ENCODE measurements around the gene RNF152. TPM values are rescaled to one million over a fixed set of nuclear protein-coding genes. Genes with fewer than 3 reads are reported as not detected.

Gene RNF152
- total and polyA plus RNA-seq, 2 of the 4 experiments (the other 2 are of a cell fraction), result 7.5 to 18.5 TPM

DNA sequence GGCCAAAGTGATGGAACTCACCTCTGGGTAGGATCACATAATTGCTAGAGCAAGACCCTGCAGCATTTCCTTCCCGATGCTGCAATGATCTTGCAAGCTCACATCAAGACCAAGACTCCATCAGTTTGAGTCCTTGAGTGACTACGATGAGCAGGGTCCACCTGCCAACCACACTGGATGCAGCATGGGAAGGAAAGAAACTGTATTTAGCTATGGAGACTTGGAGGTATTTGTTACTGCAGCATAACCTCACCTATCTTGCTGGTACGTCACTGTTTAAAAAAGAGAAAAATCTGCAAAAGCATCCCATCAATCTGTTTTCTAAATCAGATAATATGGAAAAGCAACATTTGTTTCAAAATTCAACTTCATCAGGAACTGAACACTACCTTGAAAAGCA is 2.5 kb downstream of the RNF152 start:
- Histone ChIP-seq H3K14ac (replicated peaks; ENCODE audit: low read depth, low read length) (no peak overlapping the region), H2BK20ac (ENCODE audit: low read depth, low read length) (no peak overlapping the region), H3K4me2 (ENCODE audit: low read depth, low read length) (no peak overlapping the region), H3K27ac (ENCODE audit: insufficient read depth, low read length) (no peak overlapping the region), H2AK9ac (replicated peaks; ENCODE audit: low read depth, low read length, poor library complexity) (no peak overlapping the region), H3K56ac (ENCODE audit: extremely low read depth, insufficient read depth, low read length) (no peak overlapping the region), H2AFZ (replicated peaks; ENCODE audit: low read length, poor library complexity) (no peak overlapping the region), H3K23ac (ENCODE audit: low read depth, low read length) (no peak overlapping the region; the same call in 1 of the 2 replicates), H3K79me1 (ENCODE audit: low read depth in 1 of 2, low read length in 2 of 2) (peaks cover 19 to 58% of the 10 kb centered on the region in 2 experiments), H2BK15ac (ENCODE audit: low read depth, low read length) (no peak overlapping the region), H3K9me1 (ENCODE audit: insufficient read depth, low read length) (no peaks in the 10 kb centered on the region; the same call in 1 of the 2 replicates), H2AK5ac (ENCODE audit: low read depth, low read length) (no peak overlapping the region), H4K5ac (ENCODE audit: low read depth, low read length) (no peak overlapping the region), H3K4ac (ENCODE audit: low read depth, low read length) (no peak overlapping the region), H3K4me3 (ENCODE audit: insufficient read depth, low read depth, low read length) (no peak overlapping the region), H4K91ac (ENCODE audit: insufficient read depth, low read depth, low read length) (no peak overlapping the region), H3K27me3 (ENCODE audit: control insufficient read depth, insufficient read depth, low read length) (no peaks in the 10 kb centered on the region), H3K9me3 (ENCODE audit: control insufficient read depth, insufficient read depth, low read length) (no peaks in the 10 kb centered on the region), H3K4me1 (ENCODE audit: control insufficient read depth, insufficient read depth, low read length) (peaks cover 6% of the 10 kb centered on the region), H4K20me1 (ENCODE audit: insufficient read depth, low read length) (peaks cover 3% of the 10 kb centered on the region), H2BK120ac (ENCODE audit: low read depth, low read length) (no peak overlapping the region), H3K18ac (ENCODE audit: low read depth, low read length) (no peak overlapping the region), H3K36me3 (ENCODE audit: control insufficient read depth, insufficient read depth, low read length) (peaks cover 19% of the 10 kb centered on the region), H3K9ac (ENCODE audit: low read depth, low read length) (no peak overlapping the region), H4K8ac (ENCODE audit: low read depth in 2 of 2, low read length in 2 of 2) (no peak overlapping the region), H2BK5ac (ENCODE audit: low read depth, low read length, poor library complexity, severe bottlenecking) (no peak overlapping the region)
- dilution Hi-C loops (cut with HindIII; ENCODE audit: low sequenced_read_pairs, unreplicated experiment), result no loop called here
- in situ Hi-C loops (cut with MboI; ENCODE audit: low sequenced_read_pairs), result loop anchor here (10.0 kb wide), 1 partner anchor 316 kb away; no protein-coding TSS in a partner anchor
- DNase-seq (no peak), ATAC-seq (ENCODE audit: low read depth) (no peak)
- no peak for TF ChIP-seq MXI1 (IDR thresholded peaks at IDR 0.05; ENCODE audit: borderline replicate concordance, low read depth, low read length)
- no peak for TF ChIP-seq RCOR1 (IDR thresholded peaks at IDR 0.05; ENCODE audit: insufficient replicate concordance, low read length)
- TF ChIP-seq BHLHE40 (IDR thresholded peaks at IDR 0.05; ENCODE audit: low read depth, low read length), result no peak
- no peak for TF ChIP-seq CEBPB (IDR thresholded peaks at IDR 0.05; ENCODE audit: low read depth, low read length)
- TF ChIP-seq, protein P1, sequence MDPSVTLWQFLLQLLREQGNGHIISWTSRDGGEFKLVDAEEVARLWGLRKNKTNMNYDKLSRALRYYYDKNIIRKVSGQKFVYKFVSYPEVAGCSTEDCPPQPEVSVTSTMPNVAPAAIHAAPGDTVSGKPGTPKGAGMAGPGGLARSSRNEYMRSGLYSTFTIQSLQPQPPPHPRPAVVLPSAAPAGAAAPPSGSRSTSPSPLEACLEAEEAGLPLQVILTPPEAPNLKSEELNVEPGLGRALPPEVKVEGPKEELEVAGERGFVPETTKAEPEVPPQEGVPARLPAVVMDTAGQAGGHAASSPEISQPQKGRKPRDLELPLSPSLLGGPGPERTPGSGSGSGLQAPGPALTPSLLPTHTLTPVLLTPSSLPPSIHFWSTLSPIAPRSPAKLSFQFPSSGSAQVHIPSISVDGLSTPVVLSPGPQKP (IDR thresholded peaks at IDR 0.05; ENCODE audit: borderline replicate concordance, low read depth, low read length), result no peak
- no peak for TF ChIP-seq CTCF (conservative IDR thresholded peaks at IDR 0.05; ENCODE audit: low read depth, low read length)
- no peak for TF ChIP-seq USF2 (IDR thresholded peaks at IDR 0.05; ENCODE audit: low read depth, low read length)
- no peak for TF ChIP-seq MAZ (IDR thresholded peaks at IDR 0.05; ENCODE audit: borderline replicate concordance, low read depth, low read length)
- TF ChIP-seq CHD1 (IDR thresholded peaks at IDR 0.05; ENCODE audit: low read depth, low read length), result no peak
- no peak for TF ChIP-seq POLR2A (IDR thresholded peaks at IDR 0.05; ENCODE audit: low read depth, low read length)
- TF ChIP-seq MAFK (IDR thresholded peaks at IDR 0.05; ENCODE audit: low read depth, low read length), result no peak
- TF ChIP-seq SMC3 (IDR thresholded peaks at IDR 0.05; ENCODE audit: low read depth, low read length), result no peak
- TF ChIP-seq RFX5 (IDR thresholded peaks at IDR 0.05; ENCODE audit: low read depth, low read length), result no peak
- TF ChIP-seq NFE2L2 (IDR thresholded peaks at IDR 0.05; ENCODE audit: low read depth, low read length), result no peak
- no TSS peak for BruUV-seq (replicated peaks)
- POLR2A ChIA-PET (ENCODE audit: unreplicated experiment), result no interaction called here
- CTCF ChIA-PET, result no interaction called here
- intact Hi-C loops (cut with micrococcal nuclease), result loop anchor here (5.0 kb wide), 1 partner anchor 308 kb away; no protein-coding TSS in a partner anchor
- WGBS, 2 experiments (ENCODE audit: extremely low coverage in 2 of 2, insufficient read length in 1 of 2), result no CpG with 5 or more reads among the region's 3 CpGs

Data from IMR-90 (cell line).